ENCODE measurements around the gene MARCHF5. TPM values are rescaled to one million over a fixed set of nuclear protein-coding genes. Genes with fewer than 3 reads are reported as not detected.

Gene MARCHF5
- total RNA-seq, 1 donor from 2014 or later = 52.1 TPM

- TF ChIP-seq EZH2 (IDR thresholded peaks at IDR 0.05; ENCODE audit: insufficient read depth, low read length) (no peak), CTCF (IDR thresholded peaks at IDR 0.05; ENCODE audit: insufficient read depth, low read depth, low read length) (no peak)
- H3K4me1 Mint-ChIP-seq (ENCODE audit: low read depth, unreplicated experiment) = no peaks in the 10 kb centered on the region
- H3K27ac ChIP-seq (ENCODE audit: low read depth, low read length) = no peak overlapping the region
- no peak overlapping the region for H3K4me2 ChIP-seq (ENCODE audit: low read length)
- no peak for DNase-seq (ENCODE audit: low read depth)
- no peak overlapping the region for H2AFZ ChIP-seq (ENCODE audit: low read depth, low read length)
- H3K9me3 ChIP-seq (ENCODE audit: insufficient read depth, low read depth, low read length) = no peaks in the 10 kb centered on the region
- no peaks in the 10 kb centered on the region for H4K20me1 ChIP-seq (ENCODE audit: insufficient read depth, low read length)
- H3K27me3 ChIP-seq (ENCODE audit: insufficient read depth, low read length) = no peaks in the 10 kb centered on the region
- FAIRE-seq = no peak
- no peaks in the 10 kb centered on the region for H3K4me1 ChIP-seq (ENCODE audit: insufficient read depth, low read length)
- no peaks in the 10 kb centered on the region for H3K36me3 ChIP-seq (ENCODE audit: insufficient read depth, low read length)
- H3K79me2 ChIP-seq (ENCODE audit: insufficient read depth, low read length) = no peaks in the 10 kb centered on the region
- no peak overlapping the region for H3K9ac ChIP-seq (ENCODE audit: low read length)
- no peak overlapping the region for H3K27ac Mint-ChIP-seq (ENCODE audit: unreplicated experiment)
- H3K27me3 Mint-ChIP-seq (ENCODE audit: low read depth, unreplicated experiment) = no peaks in the 10 kb centered on the region
- no peaks in the 10 kb centered on the region for H3K36me3 Mint-ChIP-seq (ENCODE audit: low read depth, unreplicated experiment)
- H3K9me3 Mint-ChIP-seq (ENCODE audit: unreplicated experiment) = no peaks in the 10 kb centered on the region
- H3K4me3 ChIP-seq (ENCODE audit: insufficient read depth, low read depth, low read length) = no peak overlapping the region
- H3K4me3 Mint-ChIP-seq (ENCODE audit: unreplicated experiment) = no peak overlapping the region
Observed at GRCh38 chr10:92274071-92274470, 16.9 kb upstream of the MARCHF5 start.

DNA sequence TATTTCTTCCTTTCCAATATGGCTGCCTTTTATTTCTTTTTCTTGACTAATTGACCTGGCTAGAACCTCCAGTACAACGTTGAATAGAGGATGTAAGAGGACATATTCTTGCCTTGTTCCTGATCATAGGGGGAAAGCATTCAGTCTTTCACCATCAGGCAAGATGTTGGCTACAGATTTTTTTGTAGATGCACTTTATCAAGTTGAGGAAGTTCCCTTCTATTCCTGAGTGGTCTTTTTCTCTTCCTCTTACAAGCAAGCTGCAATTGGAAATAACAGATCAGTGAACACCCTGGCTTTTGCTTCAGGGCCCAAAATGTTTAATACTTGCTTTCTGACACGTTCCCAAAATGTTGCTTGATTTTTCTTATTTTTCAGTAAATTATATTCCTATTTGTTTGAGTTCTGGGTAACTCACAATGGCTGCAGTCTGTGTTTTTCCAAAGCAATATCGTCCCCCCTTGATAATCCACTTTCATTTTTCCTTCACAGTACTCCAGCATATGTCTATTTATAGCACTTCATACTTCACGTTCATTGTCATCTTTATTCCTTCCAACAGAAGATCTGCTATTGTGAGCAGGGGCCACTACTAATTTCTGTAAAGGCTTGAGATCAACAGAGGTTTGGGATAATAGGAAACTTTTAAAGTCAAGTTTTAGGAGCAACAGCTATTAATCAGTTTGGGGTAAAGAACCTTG lies 11.8 kb upstream of the MARCHF5 start:
- no peaks in the 10 kb centered on the region for H4K20me1 ChIP-seq (ENCODE audit: insufficient read depth, low read length)
- H3K27me3 ChIP-seq (ENCODE audit: insufficient read depth, low read length) = no peaks in the 10 kb centered on the region
- no peaks in the 10 kb centered on the region for H3K36me3 Mint-ChIP-seq (ENCODE audit: low read depth, unreplicated experiment)
- no peaks in the 10 kb centered on the region for H3K79me2 ChIP-seq (ENCODE audit: insufficient read depth, low read length)
- no peak overlapping the region for H3K27ac Mint-ChIP-seq (ENCODE audit: unreplicated experiment)
- H3K27ac ChIP-seq (ENCODE audit: low read depth, low read length) = no peak overlapping the region
- H3K4me1 Mint-ChIP-seq (ENCODE audit: low read depth, unreplicated experiment) = peaks cover 2% of the 10 kb centered on the region
- H3K4me3 ChIP-seq (ENCODE audit: insufficient read depth, low read depth, low read length) = no peak overlapping the region
- no peaks in the 10 kb centered on the region for H3K36me3 ChIP-seq (ENCODE audit: insufficient read depth, low read length)
- DNase-seq (ENCODE audit: low read depth) = no peak
- H3K9me3 ChIP-seq (ENCODE audit: insufficient read depth, low read depth, low read length) = no peaks in the 10 kb centered on the region
- no peak overlapping the region for H2AFZ ChIP-seq (ENCODE audit: low read depth, low read length)
- no peak overlapping the region for H3K9ac ChIP-seq (ENCODE audit: low read length)
- peak; percentile 13 for FAIRE-seq
- H3K4me3 Mint-ChIP-seq (ENCODE audit: unreplicated experiment) = no peak overlapping the region
- no peaks in the 10 kb centered on the region for H3K4me1 ChIP-seq (ENCODE audit: insufficient read depth, low read length)
- no peak overlapping the region for H3K4me2 ChIP-seq (ENCODE audit: low read length)
- H3K27me3 Mint-ChIP-seq (ENCODE audit: low read depth, unreplicated experiment) = no peaks in the 10 kb centered on the region
- H3K9me3 Mint-ChIP-seq (ENCODE audit: unreplicated experiment) = no peaks in the 10 kb centered on the region
- no peak for TF ChIP-seq CTCF (IDR thresholded peaks at IDR 0.05; ENCODE audit: insufficient read depth, low read depth, low read length)
- no peak for TF ChIP-seq EZH2 (IDR thresholded peaks at IDR 0.05; ENCODE audit: insufficient read depth, low read length)

- H3K27ac Mint-ChIP-seq (ENCODE audit: unreplicated experiment) = peak overlapping the region; percentile 21
- FAIRE-seq = no peak
Observed at GRCh38 chr10:92284112-92284704, 6.8 kb upstream of the MARCHF5 start.

More at GRCh38 chr10:92284112-92284704, 6.8 kb upstream of the MARCHF5 start:
- Histone ChIP-seq H3K9me3 (ENCODE audit: insufficient read depth, low read depth, low read length) (no peaks in the 10 kb centered on the region), H2AFZ (ENCODE audit: low read depth, low read length) (no peak overlapping the region), H3K4me3 (ENCODE audit: insufficient read depth, low read depth, low read length) (no peak overlapping the region), H3K36me3 (ENCODE audit: insufficient read depth, low read length) (no peaks in the 10 kb centered on the region), H3K4me1 (ENCODE audit: insufficient read depth, low read length) (no peaks in the 10 kb centered on the region), H4K20me1 (ENCODE audit: insufficient read depth, low read length) (no peaks in the 10 kb centered on the region), H3K27ac (ENCODE audit: low read depth, low read length) (no peak overlapping the region), H3K79me2 (ENCODE audit: insufficient read depth, low read length) (peaks cover 6% of the 10 kb centered on the region), H3K27me3 (ENCODE audit: insufficient read depth, low read length) (no peaks in the 10 kb centered on the region), H3K4me2 (ENCODE audit: low read length) (no peak overlapping the region), H3K9ac (ENCODE audit: low read length) (no peak overlapping the region)
- H3K36me3 Mint-ChIP-seq (ENCODE audit: low read depth, unreplicated experiment) = no peaks in the 10 kb centered on the region
- DNase-seq (ENCODE audit: low read depth) = no peak
- no peak overlapping the region for H3K4me3 Mint-ChIP-seq (ENCODE audit: unreplicated experiment)
- H3K27me3 Mint-ChIP-seq (ENCODE audit: low read depth, unreplicated experiment) = no peaks in the 10 kb centered on the region
- no peaks in the 10 kb centered on the region for H3K9me3 Mint-ChIP-seq (ENCODE audit: unreplicated experiment)
- peaks cover 4% of the 10 kb centered on the region for H3K4me1 Mint-ChIP-seq (ENCODE audit: low read depth, unreplicated experiment)
- no peak for TF ChIP-seq CTCF (IDR thresholded peaks at IDR 0.05; ENCODE audit: insufficient read depth, low read depth, low read length)
- TF ChIP-seq EZH2 (IDR thresholded peaks at IDR 0.05; ENCODE audit: insufficient read depth, low read length) = no peak

All from astrocyte (in vitro differentiated cells and primary cell).